PC-3 (cell line): Measurements from ENCODE around the gene PTP4A1. TPM values are rescaled to one million over a fixed set of nuclear protein-coding genes. Genes with fewer than 3 reads are reported as not detected.

ENCODE experiments used
- ATAC-seq: fragments of 200-7000 bp; cut with Tn5 transposase; 2 replicates; pipeline ENCODE4 v1.9.1; 2020; ENCODE audit warnings: mild to moderate bottlenecking, moderate library complexity
- BruUV-seq: library from RNA; stranded (reverse); fragments of 400-500 nt; replicated peaks from 2 replicates; lab custom pipeline; 2021; lab: Mats Ljungman, UMichigan
- CTCF ChIA-PET: fragments of 300-600 bp; sonication (Branson Sonifier 250); formaldehyde crosslinking; loops from one replicate; lab custom pipeline; 2022; ENCODE audit warnings: antibody characterized with exemption; lab: Charles Lee
- POLR2A ChIA-PET: fragments of 300-600 bp; sonication (Branson Sonifier 250); formaldehyde crosslinking; loops from one replicate; lab custom pipeline; 2022; ENCODE audit warnings: antibody characterized with exemption; ENCODE audit not compliant: unreplicated experiment; lab: Charles Lee
- DNase-seq: peaks from one replicate; pipeline ENCODE4 v3.0.0-alpha.2; 2015
- H2AFZ ChIP-seq: fragments of 300-600 bp; sonication (generic); 2 replicates; pipeline ENCODE4 v1.6.0; 2016; ENCODE audit warnings: antibody characterized with exemption, low read length
- H3F3A ChIP-seq: fragments of 300-600 bp; sonication (generic); one replicate; pipeline ENCODE4 v1.6.0; 2017; ENCODE audit warnings: antibody characterized with exemption, low read length, control low read depth, mild to moderate bottlenecking; ENCODE audit not compliant: unreplicated experiment
- H3K27ac ChIP-seq: fragments of 300-600 bp; sonication (generic); 2 replicates; pipeline ENCODE4 v1.5.1; 2016; ENCODE audit warnings: mild to moderate bottlenecking, low read length
- H3K27me3 ChIP-seq: fragments of 300-600 bp; sonication (generic); 2 replicates; pipeline ENCODE4 v1.6.1; 2016; ENCODE audit warnings: low read length, mixed read lengths
- H3K36me3 ChIP-seq: fragments of 300-600 bp; sonication (generic); 2 replicates; pipeline ENCODE4 v1.6.1; 2016; ENCODE audit warnings: low read depth, mixed run types, low read length, mixed read lengths
- H3K4me1 ChIP-seq: fragments of 300-600 bp; sonication (generic); 2 replicates; pipeline ENCODE4 v1.5.1; 2016; ENCODE audit warnings: low read length; ENCODE audit not compliant: insufficient read depth
- H3K4me2 ChIP-seq: fragments of 300-600 bp; sonication (generic); 2 replicates; pipeline ENCODE4 v1.6.0; 2016; ENCODE audit warnings: low read length
- H3K4me3 ChIP-seq: fragments of 300-600 bp; sonication (generic); 2 replicates; pipeline ENCODE4 v1.5.1; 2016; ENCODE audit warnings: mild to moderate bottlenecking, low read length, mixed read lengths
- H3K79me2 ChIP-seq: fragments of 300-600 bp; sonication (generic); 2 replicates; pipeline ENCODE4 v1.6.1; 2017; ENCODE audit warnings: low read length, mixed read lengths
- H3K9ac ChIP-seq: fragments of 300-600 bp; sonication (generic); 2 replicates; pipeline ENCODE4 v1.6.0; 2016; ENCODE audit warnings: mild to moderate bottlenecking, low read length
- H3K9me2 ChIP-seq: fragments of 300-600 bp; sonication (generic); replicated peaks from 2 replicates; pipeline ENCODE4 v1.6.1; 2016; ENCODE audit warnings: mixed run types, low read length, mixed read lengths
- H3K9me3 ChIP-seq: fragments of 300-600 bp; sonication (generic); 2 replicates; pipeline ENCODE4 v1.6.1; 2016; ENCODE audit warnings: low read length, mixed read lengths
- H4K20me1 ChIP-seq: fragments of 300-600 bp; sonication (generic); 2 replicates; pipeline ENCODE4 v1.6.1; 2016; ENCODE audit warnings: low read length, mixed read lengths
- CTCF ChIP-seq: fragments of 300-600 bp; sonication (generic); conservative IDR thresholded peaks from 2 replicates; pipeline ENCODE4 v1.5.1; 2017; ENCODE audit warnings: antibody characterized with exemption, low read depth, mild to moderate bottlenecking, low read length
- EZH2 ChIP-seq: fragments of 300-600 bp; sonication (generic); IDR thresholded peaks from one replicate; pipeline ENCODE4 v1.6.1; 2017; ENCODE audit warnings: antibody characterized with exemption, mild to moderate bottlenecking, low read length; ENCODE audit not compliant: unreplicated experiment
- EZH2phosphoT487 ChIP-seq: fragments of 300-600 bp; sonication (generic); IDR thresholded peaks from 2 replicates; pipeline ENCODE4 v1.6.1; 2018; ENCODE audit warnings: mild to moderate bottlenecking, antibody characterized with exemption, low read length, borderline replicate concordance
- intact Hi-C: fragments of 100-400 bp; cut with micrococcal nuclease; formaldehyde crosslinking; loops from 2 replicates; pipeline ENCODE4 v1.9.0; 2023
- total RNA-seq: library from RNA; depleted of rRNA; stranded (reverse); fragments of >200 nt; gene quantifications from 2 replicates; pipeline ENCODE4 v1.2.3, GENCODE V29; 2014

The PTP4A1 gene
- total RNA-seq, 1 experiment from 2014 or later = 29.9 TPM

- no peaks in the 10 kb centered on the region for H3K79me2 ChIP-seq
Measured at GRCh38 chr6:63553208-63553607, 19.1 kb upstream of the PTP4A1 start.

GRCh38 chr6:63553900-63554299 is 18.4 kb upstream of the PTP4A1 start:
- no TSS peak for BruUV-seq

More at GRCh38 chr6:63553208-63553607, 19.1 kb upstream of the PTP4A1 start:
- intact Hi-C loops = no loop called here
- POLR2A ChIA-PET = no interaction called here
- H3K27ac ChIP-seq = no peak overlapping the region
- H3K4me1 ChIP-seq = no peaks in the 10 kb centered on the region
- no TSS peak for BruUV-seq
- no peaks in the 10 kb centered on the region for H4K20me1 ChIP-seq
- H3K27me3 ChIP-seq = no peaks in the 10 kb centered on the region
- ATAC-seq (no peak), DNase-seq (no peak)
- H2AFZ ChIP-seq = no peak overlapping the region
- H3K36me3 ChIP-seq = no peaks in the 10 kb centered on the region
- CTCF ChIA-PET = no interaction called here
- no peak overlapping the region for H3K4me2 ChIP-seq
- no peak for TF ChIP-seq CTCF
- no peak for TF ChIP-seq EZH2phosphoT487
- TF ChIP-seq EZH2 = no peak
- H3K9ac ChIP-seq = no peak overlapping the region
- no peaks in the 10 kb centered on the region for H3K9me2 ChIP-seq
- no peaks in the 10 kb centered on the region for H3K9me3 ChIP-seq
- no peak overlapping the region for H3K4me3 ChIP-seq
- H3F3A ChIP-seq = no peaks in the 10 kb centered on the region

GRCh38 chr6:63554782-63555181 is 17.5 kb upstream of the PTP4A1 start:
- Histone ChIP-seq H3F3A (no peaks in the 10 kb centered on the region), H3K27me3 (no peaks in the 10 kb centered on the region), H3K9ac (no peak overlapping the region), H2AFZ (no peak overlapping the region), H3K27ac (no peak overlapping the region), H3K9me2 (no peaks in the 10 kb centered on the region), H3K9me3 (no peaks in the 10 kb centered on the region), H3K4me1 (no peaks in the 10 kb centered on the region), H3K36me3 (no peaks in the 10 kb centered on the region), H3K79me2 (no peaks in the 10 kb centered on the region), H3K4me2 (no peak overlapping the region), H4K20me1 (no peaks in the 10 kb centered on the region), H3K4me3 (no peak overlapping the region)
- ATAC-seq = no peak
- no TSS peak for BruUV-seq
- CTCF ChIA-PET = no interaction called here
- intact Hi-C loops = no loop called here
- POLR2A ChIA-PET = no interaction called here
- TF ChIP-seq CTCF (no peak), EZH2phosphoT487 (no peak), EZH2 (no peak)
- DNase-seq = no peak

More at GRCh38 chr6:63553900-63554299, 18.4 kb upstream of the PTP4A1 start:
- Histone ChIP-seq H3K79me2 (no peaks in the 10 kb centered on the region), H3K9me3 (no peaks in the 10 kb centered on the region), H3K36me3 (no peaks in the 10 kb centered on the region), H4K20me1 (no peaks in the 10 kb centered on the region), H3K9me2 (no peaks in the 10 kb centered on the region), H3K27ac (no peak overlapping the region), H3K4me2 (no peak overlapping the region), H3K4me1 (no peaks in the 10 kb centered on the region), H3K27me3 (no peaks in the 10 kb centered on the region), H2AFZ (no peak overlapping the region), H3F3A (no peaks in the 10 kb centered on the region), H3K9ac (no peak overlapping the region), H3K4me3 (no peak overlapping the region)
- no peak for ATAC-seq
- ChIA-PET POLR2A (no interaction called here), CTCF (no interaction called here)
- intact Hi-C loops = no loop called here
- no peak for DNase-seq
- TF ChIP-seq EZH2phosphoT487 = no peak
